Astrocyte (in vitro differentiated cells and primary cell): ENCODE measurements around the gene EGR1. TPM values are rescaled to one million over a fixed set of nuclear protein-coding genes. Genes with fewer than 3 reads are reported as not detected.

Source experiments
- DNase-seq: peaks from one replicate; pipeline ENCODE4 v3.0.0-alpha.2; 2010; ENCODE audit warnings: low read depth
- FAIRE-seq: peaks from 2 replicates; lab custom pipeline; 2011; peaks lifted over from hg19 to GRCh38; lab: Jason Lieb, UNC
- H2AFZ ChIP-seq: 2 replicates; pipeline ENCODE4 v1.6.0; 2012; ENCODE audit warnings: low read depth, low read length, inconsistent platforms
- H3K27ac ChIP-seq: 2 replicates; pipeline ENCODE4 v1.5.1; 2011; ENCODE audit warnings: low read depth, low read length, inconsistent platforms
- H3K27me3 ChIP-seq: 2 replicates; pipeline ENCODE4 v1.6.0; 2011; ENCODE audit warnings: low read length, inconsistent platforms; ENCODE audit not compliant: insufficient read depth
- H3K36me3 ChIP-seq: 2 replicates; pipeline ENCODE4 v1.5.1; 2011; ENCODE audit warnings: low read length, inconsistent platforms; ENCODE audit not compliant: insufficient read depth
- H3K4me1 ChIP-seq: 2 replicates; pipeline ENCODE4 v1.5.1; 2011; ENCODE audit warnings: low read length, inconsistent platforms; ENCODE audit not compliant: insufficient read depth
- H3K4me2 ChIP-seq: 2 replicates; pipeline ENCODE4 v1.6.0; 2012; ENCODE audit warnings: low read length, inconsistent platforms
- H3K4me3 ChIP-seq: 2 replicates; pipeline ENCODE4 v1.5.1; 2011; ENCODE audit warnings: low read depth, mild to moderate bottlenecking, low read length, inconsistent platforms; ENCODE audit not compliant: insufficient read depth
- H3K79me2 ChIP-seq: 2 replicates; pipeline ENCODE4 v1.6.0; 2012; ENCODE audit warnings: mild to moderate bottlenecking, low read length, inconsistent platforms; ENCODE audit not compliant: insufficient read depth
- H3K9ac ChIP-seq: 2 replicates; pipeline ENCODE4 v1.6.0; 2012; ENCODE audit warnings: mild to moderate bottlenecking, low read length, inconsistent platforms
- H3K9me3 ChIP-seq: 2 replicates; pipeline ENCODE4 v1.5.1; 2012; ENCODE audit warnings: low read depth, mild to moderate bottlenecking, low read length, inconsistent platforms; ENCODE audit not compliant: insufficient read depth
- H4K20me1 ChIP-seq: 2 replicates; pipeline ENCODE4 v1.6.0; 2012; ENCODE audit warnings: low read length, inconsistent platforms; ENCODE audit not compliant: insufficient read depth
- H3K27ac Mint-ChIP-seq: one replicate; pipeline ENCODE4 v1.8.0; 2021; ENCODE audit warnings: mild to moderate bottlenecking, mixed read lengths; ENCODE audit not compliant: unreplicated experiment
- H3K27me3 Mint-ChIP-seq: one replicate; pipeline ENCODE4 v1.8.0; 2021; ENCODE audit warnings: low read depth, mixed read lengths; ENCODE audit not compliant: unreplicated experiment
- H3K36me3 Mint-ChIP-seq: one replicate; pipeline ENCODE4 v1.8.0; 2021; ENCODE audit warnings: low read depth, mixed read lengths; ENCODE audit not compliant: unreplicated experiment
- H3K4me1 Mint-ChIP-seq: one replicate; pipeline ENCODE4 v1.8.0; 2021; ENCODE audit warnings: low read depth, mixed read lengths; ENCODE audit not compliant: unreplicated experiment
- H3K4me3 Mint-ChIP-seq: one replicate; pipeline ENCODE4 v1.8.0; 2021; ENCODE audit warnings: mild to moderate bottlenecking, moderate library complexity, mixed read lengths; ENCODE audit not compliant: unreplicated experiment
- H3K9me3 Mint-ChIP-seq: one replicate; pipeline ENCODE4 v1.8.0; 2021; ENCODE audit warnings: mild to moderate bottlenecking, mixed read lengths; ENCODE audit not compliant: unreplicated experiment
- CTCF ChIP-seq: IDR thresholded peaks from 2 replicates; pipeline ENCODE4 v1.5.1; 2011; ENCODE audit warnings: low read depth, mild to moderate bottlenecking, inconsistent platforms, low read length, moderate library complexity; ENCODE audit not compliant: insufficient read depth
- EZH2 ChIP-seq: IDR thresholded peaks from 2 replicates; pipeline ENCODE4 v1.6.1; 2012; ENCODE audit warnings: mild to moderate bottlenecking, low read length, inconsistent platforms; ENCODE audit not compliant: insufficient read depth
- total RNA-seq: library from RNA; stranded (reverse); gene quantifications from 2 replicates; pipeline ENCODE4 v1.2.1, GENCODE V29; 2021

Gene EGR1
- total RNA-seq, 1 donor from 2014 or later: 31.5 TPM

- peak overlapping the region; percentile 83 for H3K4me3 Mint-ChIP-seq
- peaks cover 14% of the 10 kb centered on the region for H3K27me3 Mint-ChIP-seq
- H3K27ac ChIP-seq: peak overlapping the region; percentile 84
- peaks cover 16% of the 10 kb centered on the region for H3K36me3 Mint-ChIP-seq
- peak overlapping the region; percentile 93 for H3K9ac ChIP-seq
- peaks cover 27% of the 10 kb centered on the region for H3K4me1 ChIP-seq
- H3K36me3 ChIP-seq: peaks cover 14% of the 10 kb centered on the region
- H3K27me3 ChIP-seq: no peaks in the 10 kb centered on the region
- H3K79me2 ChIP-seq: peaks cover 31% of the 10 kb centered on the region
- peak overlapping the region; percentile 97 for H3K4me2 ChIP-seq
- H4K20me1 ChIP-seq: peaks cover 31% of the 10 kb centered on the region
- no peaks in the 10 kb centered on the region for H3K9me3 ChIP-seq
- H3K9me3 Mint-ChIP-seq: peaks cover 3% of the 10 kb centered on the region
- peaks cover 16% of the 10 kb centered on the region for H3K4me1 Mint-ChIP-seq
- TF ChIP-seq EZH2: no peak
- peak overlapping the region; percentile 94 for H3K4me3 ChIP-seq
- H2AFZ ChIP-seq: peak overlapping the region; percentile 73
- peak overlapping the region; percentile 90 for H3K27ac Mint-ChIP-seq
- DNase-seq: no peak
- no peak for FAIRE-seq
Measured at GRCh38 chr5:138463419-138464007, 1.8 kb upstream of the EGR1 start.

GRCh38 chr5:138464008-138464387 is 1.3 kb upstream of the EGR1 start:
- peak; percentile 84 for DNase-seq
- Histone ChIP-seq H3K4me1 (peaks cover 27% of the 10 kb centered on the region), H3K79me2 (peaks cover 31% of the 10 kb centered on the region), H2AFZ (peak overlapping the region; percentile 78), H3K9me3 (no peaks in the 10 kb centered on the region), H3K4me2 (peak overlapping the region; percentile 97), H4K20me1 (peaks cover 36% of the 10 kb centered on the region), H3K27me3 (no peaks in the 10 kb centered on the region), H3K27ac (peak overlapping the region; percentile 90), H3K4me3 (peak overlapping the region; percentile 94), H3K9ac (peak overlapping the region; percentile 93), H3K36me3 (peaks cover 19% of the 10 kb centered on the region)
- FAIRE-seq: no peak
- H3K27ac Mint-ChIP-seq: peak overlapping the region; percentile 92
- no peak for TF ChIP-seq EZH2
- TF ChIP-seq CTCF: peak; percentile 46
- peaks cover 14% of the 10 kb centered on the region for H3K4me1 Mint-ChIP-seq
- H3K9me3 Mint-ChIP-seq: peaks cover 3% of the 10 kb centered on the region
- H3K36me3 Mint-ChIP-seq: peaks cover 19% of the 10 kb centered on the region
- peaks cover 13% of the 10 kb centered on the region for H3K27me3 Mint-ChIP-seq
- peak overlapping the region; percentile 84 for H3K4me3 Mint-ChIP-seq

- peak; percentile 60 for FAIRE-seq
Measured at GRCh38 chr5:138464388-138465260, 655 bp upstream of the EGR1 start.

More at GRCh38 chr5:138464388-138465260, 655 bp upstream of the EGR1 start:
- H3K27ac Mint-ChIP-seq: peak overlapping the region; percentile 92
- H3K9ac ChIP-seq: peak overlapping the region; percentile 93
- no peaks in the 10 kb centered on the region for H3K9me3 ChIP-seq
- peaks cover 42% of the 10 kb centered on the region for H4K20me1 ChIP-seq
- H3K4me3 ChIP-seq: peak overlapping the region; percentile 94
- H3K79me2 ChIP-seq: peaks cover 31% of the 10 kb centered on the region
- TF ChIP-seq CTCF (no peak), EZH2 (peak; percentile 88)
- peak overlapping the region; percentile 88 for H2AFZ ChIP-seq
- H3K36me3 ChIP-seq: peaks cover 23% of the 10 kb centered on the region
- peak overlapping the region; percentile 97 for H3K4me2 ChIP-seq
- peak overlapping the region; percentile 90 for H3K27ac ChIP-seq
- H3K4me1 ChIP-seq: peaks cover 27% of the 10 kb centered on the region
- peaks cover 11% of the 10 kb centered on the region for H3K27me3 Mint-ChIP-seq
- no peaks in the 10 kb centered on the region for H3K27me3 ChIP-seq
- H3K9me3 Mint-ChIP-seq: peaks cover 3% of the 10 kb centered on the region
- H3K4me1 Mint-ChIP-seq: peaks cover 10% of the 10 kb centered on the region
- DNase-seq: peak; percentile 94
- H3K36me3 Mint-ChIP-seq: peaks cover 19% of the 10 kb centered on the region
- H3K4me3 Mint-ChIP-seq: peak overlapping the region; percentile 84
